GM18870 (cell line): Measurements from ENCODE around the gene DKK1.
"Not testable (repeated sequence)": the region's sequence is repeated elsewhere in the genome, so short reads cannot be mapped to it uniquely, and the experiment has no call there.

Experiments
- ATAC-seq: cut with Tn5 transposase; IDR thresholded peaks from one replicate; pipeline ENCODE4 v1.9.1; 2021; ENCODE audit warnings: moderate library complexity; ENCODE audit not compliant: unreplicated experiment

DKK1 gene

GRCh38 chr10:52365547-52366432 is 51.7 kb downstream of the DKK1 start:
- not testable (repeated sequence) for ATAC-seq
